SK-N-SH (cell line): Measurements from ENCODE around the gene TMEM255B. TPM values are rescaled to one million over a fixed set of nuclear protein-coding genes. Genes with fewer than 3 reads are reported as not detected.

ENCODE experiments used
- CTCF ChIA-PET: fragments of 300-600, 350-600 bp; formaldehyde crosslinking; extraction: SDS; loops from one replicate; lab custom pipeline; 2021; lab: Yijun Ruan, JAX
- POLR2A ChIA-PET: fragments of 350-600 bp; sonication (Branson Sonifier 250); formaldehyde crosslinking; extraction: SDS; loops from one replicate; lab custom pipeline; 2020; ENCODE audit warnings: antibody characterized with exemption, inconsistent platforms; lab: Yijun Ruan, JAX
- DNase-seq: peaks from one replicate; pipeline ENCODE4 v3.0.0; 2012
- H2AFZ ChIP-seq: fragments of 200-600 bp; sonication (generic); 2 replicates; pipeline ENCODE4 v1.8.1; 2016; ENCODE audit warnings: antibody characterized with exemption, mild to moderate bottlenecking, low read depth
- H3F3A ChIP-seq: fragments of 200-600 bp; sonication (generic); replicated peaks from 2 replicates; pipeline ENCODE3; 2016; ENCODE audit warnings: antibody characterized with exemption, mild to moderate bottlenecking; ENCODE audit not compliant: insufficient read depth
- H3K27ac ChIP-seq, 2 experiments: fragments of 200-500 bp in 1 of 2; fragments of 200-600 bp in 1 of 2; sonication (Bioruptor generic) in 1 of 2; sonication (generic), shearing (Covaris generic) in 1 of 2; 2 replicates each; pipeline versions ENCODE4 v1.5.1 to v1.6.1; 2014 to 2016; ENCODE audit warnings: low read depth in 2 of 2, inconsistent platforms in 1 of 2, low read length in 1 of 2, mild to moderate bottlenecking in 1 of 2, mixed read lengths in 1 of 2
- H3K27me3 ChIP-seq: fragments of 200-600 bp; sonication (generic), shearing (Covaris generic); 2 replicates; pipeline ENCODE4 v1.6.1; 2016; ENCODE audit warnings: mixed run types; ENCODE audit not compliant: insufficient read depth
- H3K36me3 ChIP-seq, 2 experiments: fragments of 200-500 bp in 1 of 2; fragments of 200-600 bp in 1 of 2; sonication (Bioruptor generic) in 1 of 2; sonication (generic) in 1 of 2; replicated peaks in 1 of 2; 2 replicates each; pipeline versions ENCODE3 to v1.5.1; 2014 to 2016; ENCODE audit warnings: low read length in 1 of 2, mild to moderate bottlenecking in 1 of 2; ENCODE audit not compliant: insufficient read depth in 2 of 2, control insufficient read depth in 1 of 2
- H3K4me1 ChIP-seq, 2 experiments: fragments of 200-500 bp in 1 of 2; fragments of 200-600 bp in 1 of 2; sonication (Bioruptor generic) in 1 of 2; sonication (generic), shearing (Covaris generic) in 1 of 2; 2 replicates each; pipeline versions ENCODE4 v1.5.1 to v1.6.1; 2014 to 2016; ENCODE audit warnings: low read depth in 1 of 2, low read length in 1 of 2, mixed run types in 1 of 2; ENCODE audit not compliant: insufficient read depth in 2 of 2, control insufficient read depth in 1 of 2
- H3K4me2 ChIP-seq: fragments of 200-600 bp; sonication (generic), shearing (Covaris generic); 2 replicates; pipeline ENCODE4 v1.6.1; 2017; ENCODE audit warnings: mixed run types
- H3K4me3 ChIP-seq, 2 experiments: fragments of 200-500 bp in 1 of 2; fragments of 200-600 bp in 1 of 2; sonication (Bioruptor generic) in 1 of 2; sonication (generic), shearing (Covaris generic) in 1 of 2; 2 replicates each; pipeline versions ENCODE4 v1.5.1 to v1.8.1; 2014 to 2016; ENCODE audit warnings: low read depth in 2 of 2, inconsistent platforms in 1 of 2, low read length in 1 of 2, mild to moderate bottlenecking in 1 of 2, mixed read lengths in 1 of 2, moderate library complexity in 1 of 2
- H3K79me2 ChIP-seq: fragments of 200-600 bp; sonication (generic); 2 replicates; pipeline ENCODE4 v1.8.1; 2017; ENCODE audit warnings: mild to moderate bottlenecking; ENCODE audit not compliant: insufficient read depth
- H3K9ac ChIP-seq: fragments of 200-600 bp; sonication (generic); 2 replicates; pipeline ENCODE4 v1.6.1; 2017; ENCODE audit warnings: mixed run types
- H3K9me2 ChIP-seq: fragments of 200-600 bp; sonication (generic); 2 replicates; pipeline ENCODE4 v1.6.1; 2017; ENCODE audit warnings: mixed run types
- H3K9me3 ChIP-seq: fragments of 200-600 bp; sonication (generic); 2 replicates; pipeline ENCODE4 v1.6.1; 2017; ENCODE audit warnings: mixed run types, mild to moderate bottlenecking, moderate library complexity
- H4K20me1 ChIP-seq: fragments of 200-600 bp; sonication (generic); 2 replicates; pipeline ENCODE4 v1.6.1; 2017; ENCODE audit warnings: mild to moderate bottlenecking, mixed run types; ENCODE audit not compliant: insufficient read depth
- FOSL2 ChIP-seq: IDR thresholded peaks from 2 replicates; pipeline ENCODE4 v1.4.0; 2012; ENCODE audit warnings: low read depth, mild to moderate bottlenecking, moderate library complexity, borderline replicate concordance
- FOXM1 ChIP-seq: IDR thresholded peaks from 2 replicates; pipeline ENCODE4 v1.4.0; 2012; ENCODE audit warnings: low read depth, mild to moderate bottlenecking
- GABPA ChIP-seq: IDR thresholded peaks from 2 replicates; pipeline ENCODE4 v1.4.0; 2012; ENCODE audit warnings: low read depth, mild to moderate bottlenecking
- GATA2 ChIP-seq: sonication (generic); formaldehyde crosslinking; IDR thresholded peaks from 2 replicates; pipeline ENCODE4 v1.5.0; 2020; ENCODE audit warnings: mild to moderate bottlenecking, missing genetic modification reagents
- MAX ChIP-seq: IDR thresholded peaks from 2 replicates; pipeline ENCODE4 v1.4.0; 2012; ENCODE audit warnings: low read depth
- MXI1 ChIP-seq: IDR thresholded peaks from 2 replicates; pipeline ENCODE4 v1.6.1; 2012; ENCODE audit warnings: mild to moderate bottlenecking, low read depth, low read length, improper control_type of control experiment
- RCOR1 ChIP-seq: fragments of 150-350 bp; IDR thresholded peaks from 2 replicates; pipeline ENCODE4 v1.6.1; 2017; ENCODE audit warnings: antibody characterized with exemption, low read length
- REST ChIP-seq: IDR thresholded peaks from 2 replicates; pipeline ENCODE4 v1.6.1; 2012; ENCODE audit warnings: mild to moderate bottlenecking, low read depth, low read length, moderate library complexity
- RFX5 ChIP-seq: IDR thresholded peaks from 2 replicates; pipeline ENCODE4 v1.6.1; 2012; ENCODE audit warnings: mild to moderate bottlenecking, improper control_type of control experiment, low read length
- SMC3 ChIP-seq: IDR thresholded peaks from 2 replicates; pipeline ENCODE4 v1.6.1; 2012; ENCODE audit warnings: low read depth, low read length, improper control_type of control experiment
- TEAD4 ChIP-seq: IDR thresholded peaks from 2 replicates; pipeline ENCODE4 v1.4.0; 2012; ENCODE audit warnings: mild to moderate bottlenecking, borderline replicate concordance; ENCODE audit not compliant: insufficient read depth
- YY1 ChIP-seq: IDR thresholded peaks from 2 replicates; pipeline ENCODE4 v1.4.0; 2012; ENCODE audit warnings: low read depth, mild to moderate bottlenecking
- WGBS: methylation state at CpG from one replicate; pipeline ENCODE4 v1.1.6; 2017; ENCODE audit warnings: low lambda C conversion rate; 5-methylcytosine and 5-hydroxymethylcytosine counted together
- polyA plus RNA-seq, 3 experiments: library from polyadenylated mRNA; depleted of rRNA; stranded (reverse); fragments of >200 nt; gene quantifications; 2 replicates each; pipeline ENCODE4 v1.2.3, GENCODE V29; 2012
- TF ChIP-seq, protein P1 (sequence below): fragments of 150-350 bp; IDR thresholded peaks from 2 replicates; pipeline ENCODE4 v1.6.1; 2016; ENCODE audit warnings: mild to moderate bottlenecking, low read depth, low read length
- TF ChIP-seq, protein P2 (sequence below): fragments of 200-600 bp; sonication (generic); IDR thresholded peaks from 2 replicates; pipeline ENCODE4 v1.6.1; 2017; ENCODE audit warnings: antibody characterized with exemption, mild to moderate bottlenecking, moderate library complexity

TMEM255B gene
- polyA plus RNA-seq, 1 of the 3 experiments (the other 2 are of a cell fraction), result 14.8 TPM

DNA sequence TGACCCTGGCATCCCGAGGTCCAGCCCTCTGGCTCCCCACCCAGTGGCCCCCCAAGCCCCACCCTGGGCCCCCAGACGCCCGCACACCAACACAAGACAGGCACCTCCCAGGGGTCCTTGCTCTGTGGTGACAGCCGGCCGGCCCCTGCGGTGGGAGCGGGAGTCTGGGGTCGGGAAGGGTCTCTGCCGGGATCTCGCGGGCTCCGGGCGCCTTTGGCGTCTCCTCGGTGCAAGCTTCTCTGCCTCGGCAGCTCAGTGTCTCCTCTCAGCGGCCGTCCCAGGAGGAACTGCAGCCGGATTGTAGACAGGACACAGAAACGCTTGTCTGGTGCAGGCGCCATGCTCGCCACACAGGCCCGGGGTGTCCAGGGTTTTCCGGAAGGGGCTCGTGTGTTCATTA lies 43.7 kb downstream of the TMEM255B start:
- DNase-seq, result no peak

More for the DNA sequence above, 43.7 kb downstream of the TMEM255B start:
- H3K9me2 ChIP-seq, result no peaks in the 10 kb centered on the region
- TF ChIP-seq FOXM1, result no peak
- TF ChIP-seq GABPA, result no peak
- TF ChIP-seq SMC3, result no peak
- no peak for TF ChIP-seq YY1
- TF ChIP-seq MAX, result no peak
- TF ChIP-seq, protein P1, sequence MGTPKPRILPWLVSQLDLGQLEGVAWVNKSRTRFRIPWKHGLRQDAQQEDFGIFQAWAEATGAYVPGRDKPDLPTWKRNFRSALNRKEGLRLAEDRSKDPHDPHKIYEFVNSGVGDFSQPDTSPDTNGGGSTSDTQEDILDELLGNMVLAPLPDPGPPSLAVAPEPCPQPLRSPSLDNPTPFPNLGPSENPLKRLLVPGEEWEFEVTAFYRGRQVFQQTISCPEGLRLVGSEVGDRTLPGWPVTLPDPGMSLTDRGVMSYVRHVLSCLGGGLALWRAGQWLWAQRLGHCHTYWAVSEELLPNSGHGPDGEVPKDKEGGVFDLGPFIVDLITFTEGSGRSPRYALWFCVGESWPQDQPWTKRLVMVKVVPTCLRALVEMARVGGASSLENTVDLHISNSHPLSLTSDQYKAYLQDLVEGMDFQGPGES, result no peak
- TF ChIP-seq, protein P2, sequence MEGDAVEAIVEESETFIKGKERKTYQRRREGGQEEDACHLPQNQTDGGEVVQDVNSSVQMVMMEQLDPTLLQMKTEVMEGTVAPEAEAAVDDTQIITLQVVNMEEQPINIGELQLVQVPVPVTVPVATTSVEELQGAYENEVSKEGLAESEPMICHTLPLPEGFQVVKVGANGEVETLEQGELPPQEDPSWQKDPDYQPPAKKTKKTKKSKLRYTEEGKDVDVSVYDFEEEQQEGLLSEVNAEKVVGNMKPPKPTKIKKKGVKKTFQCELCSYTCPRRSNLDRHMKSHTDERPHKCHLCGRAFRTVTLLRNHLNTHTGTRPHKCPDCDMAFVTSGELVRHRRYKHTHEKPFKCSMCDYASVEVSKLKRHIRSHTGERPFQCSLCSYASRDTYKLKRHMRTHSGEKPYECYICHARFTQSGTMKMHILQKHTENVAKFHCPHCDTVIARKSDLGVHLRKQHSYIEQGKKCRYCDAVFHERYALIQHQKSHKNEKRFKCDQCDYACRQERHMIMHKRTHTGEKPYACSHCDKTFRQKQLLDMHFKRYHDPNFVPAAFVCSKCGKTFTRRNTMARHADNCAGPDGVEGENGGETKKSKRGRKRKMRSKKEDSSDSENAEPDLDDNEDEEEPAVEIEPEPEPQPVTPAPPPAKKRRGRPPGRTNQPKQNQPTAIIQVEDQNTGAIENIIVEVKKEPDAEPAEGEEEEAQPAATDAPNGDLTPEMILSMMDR, result no peak
- TF ChIP-seq GATA2 (CRISPR knock-in tag), result no peak
- TF ChIP-seq REST, result no peak
- no peak for TF ChIP-seq TEAD4
- TF ChIP-seq RCOR1, result no peak
- no peak for TF ChIP-seq MXI1
- TF ChIP-seq FOSL2, result no peak
- no peak for TF ChIP-seq RFX5
- H3K36me3 ChIP-seq, result no peaks in the 10 kb centered on the region
- no peaks in the 10 kb centered on the region for H3K79me2 ChIP-seq
- no peaks in the 10 kb centered on the region for H3K9me3 ChIP-seq
- H3K4me2 ChIP-seq, result no peak overlapping the region
- POLR2A ChIA-PET, result no interaction called here
- whole genome bisulfite sequencing, result 88% methylated on average over 10 of the region's 25 CpGs
- H2AFZ ChIP-seq, result no peak overlapping the region
- H3F3A ChIP-seq, result no peaks in the 10 kb centered on the region
- H3K9ac ChIP-seq, result no peak overlapping the region
- H3K27me3 ChIP-seq, result no peaks in the 10 kb centered on the region
- H3K4me1 ChIP-seq, result peaks cover 0 to 15% of the 10 kb centered on the region in 2 experiments; a peak in 1 of 4 replicates
- peak overlapping the region in 1 of 2 experiments; percentile 53; a peak in 2 of 4 replicates for H3K27ac ChIP-seq
- CTCF ChIA-PET, result interaction anchor here (0.6 to 1.6 kb wide), 6 partner anchors 14 to 78 kb away, joined by 3 to 6 read pairs (median 4); partner anchors contain the start of gene TMEM255B
- no peak overlapping the region for H3K4me3 ChIP-seq
- no peaks in the 10 kb centered on the region for H4K20me1 ChIP-seq
